ENCODE measurements around the gene LZTR1.

Gene LZTR1

GRCh38 chr22:20951151-20951931 lies 30.8 kb upstream of the LZTR1 start:
- no peak for DNase-seq (ENCODE audit: low read depth in 2 of 2)

- no peak for DNase-seq (ENCODE audit: low read depth in 2 of 2)
These were observed 30.1 kb upstream of the LZTR1 start for GRCh38 chr22:20951932-20952380.

GRCh38 chr22:20952544-20953341 lies 29.4 kb upstream of the LZTR1 start:
- no peak for DNase-seq (ENCODE audit: low read depth in 2 of 2)

- no peak for DNase-seq (ENCODE audit: low read depth in 2 of 2)
These were observed 28.8 kb upstream of the LZTR1 start for GRCh38 chr22:20953342-20953608.

GRCh38 chr22:20953668-20954500 lies 28.2 kb upstream of the LZTR1 start:
- no peak for DNase-seq (ENCODE audit: low read depth in 2 of 2)

- no peak for DNase-seq (ENCODE audit: low read depth in 2 of 2)
These were observed 26.5 kb upstream of the LZTR1 start for GRCh38 chr22:20955548-20955947.

GRCh38 chr22:20956258-20957101 lies 25.6 kb upstream of the LZTR1 start:
- no peak for DNase-seq (ENCODE audit: low read depth in 2 of 2)

- no peak for DNase-seq (ENCODE audit: low read depth in 2 of 2)
These were observed 24.9 kb upstream of the LZTR1 start for GRCh38 chr22:20957102-20957682.

GRCh38 chr22:20957683-20958431 lies 24.2 kb upstream of the LZTR1 start:
- DNase-seq (ENCODE audit: low read depth in 2 of 2), result no peak

- DNase-seq (ENCODE audit: low read depth in 2 of 2), result no peak
These were observed 22.3 kb upstream of the LZTR1 start for GRCh38 chr22:20959578-20960461.

GRCh38 chr22:20960609-20961008 lies 21.5 kb upstream of the LZTR1 start:
- no peak for DNase-seq (ENCODE audit: low read depth in 2 of 2)

GRCh38 chr22:20962491-20962945 lies 19.6 kb upstream of the LZTR1 start:
- DNase-seq (ENCODE audit: low read depth in 2 of 2), result no peak

- no peak for DNase-seq (ENCODE audit: low read depth in 2 of 2)
These were observed 18.7 kb upstream of the LZTR1 start for GRCh38 chr22:20963201-20964052.

GRCh38 chr22:20964090-20964798 lies 17.9 kb upstream of the LZTR1 start:
- DNase-seq (ENCODE audit: low read depth in 2 of 2), result no peak

- no peak for DNase-seq (ENCODE audit: low read depth in 2 of 2)
These were observed 17.3 kb upstream of the LZTR1 start for GRCh38 chr22:20964799-20965103.

GRCh38 chr22:20965104-20965887 lies 16.8 kb upstream of the LZTR1 start:
- no peak for DNase-seq (ENCODE audit: low read depth in 2 of 2)
